ENCODE results near the gene FREM2.

DNA sequence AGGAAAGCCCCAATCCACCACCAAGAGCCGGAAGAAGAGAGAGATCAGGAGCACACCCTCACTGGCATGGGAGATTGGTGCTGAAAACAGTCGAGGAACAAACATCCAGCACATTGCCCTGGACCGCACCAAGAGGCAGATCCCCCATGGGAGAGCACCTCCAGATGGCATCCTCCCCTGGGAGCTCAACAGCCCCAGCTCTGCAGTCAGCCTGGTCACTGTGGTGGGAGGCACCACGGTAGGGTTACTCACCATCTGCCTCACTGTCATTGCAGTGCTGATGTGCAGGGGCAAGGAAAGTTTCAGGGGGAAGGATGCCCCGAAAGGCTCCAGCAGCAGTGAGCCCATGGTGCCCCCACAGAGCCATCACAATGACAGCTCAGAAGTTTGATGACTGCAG is 193.5 kb downstream of the FREM2 start:
- TF ChIP-seq POLR2A (IDR thresholded peaks at IDR 0.05; ENCODE audit: extremely low read depth, insufficient read length) (no peak), MYC (IDR thresholded peaks at IDR 0.05; ENCODE audit: low read depth, low read length) (no peak)

Data from NB4 (cell line).